Astrocyte of the cerebellum (primary cell): ENCODE measurements around the gene SUSD2.
A peak's percentile ranks its signal among the peaks of the same experiment; 100 is the strongest.
"Not testable (repeated sequence)": the region's sequence is repeated elsewhere in the genome, so short reads cannot be mapped to it uniquely, and the experiment has no call there.

ENCODE experiments used
- DNase-seq: peaks from one replicate; pipeline ENCODE4 v3.0.0-alpha.2; 2011; ENCODE audit warnings: low read depth
- H3K4me3 ChIP-seq: 2 replicates; pipeline ENCODE4 v1.5.1; 2011; ENCODE audit warnings: mild to moderate bottlenecking, low read depth, low read length, moderate library complexity
- in situ Hi-C: cut with HindIII; loops from 2 replicates; pipeline ENCODE4 v1.10.0; 2017; ENCODE audit warnings: low sequenced_read_pairs
- TF ChIP-seq, protein P1 (sequence below): IDR thresholded peaks from 2 replicates; pipeline ENCODE4 v1.5.1; 2012; ENCODE audit warnings: low read length, low read depth, moderate library complexity, mild to moderate bottlenecking; ENCODE audit errors: missing control alignments

Gene SUSD2

DNA sequence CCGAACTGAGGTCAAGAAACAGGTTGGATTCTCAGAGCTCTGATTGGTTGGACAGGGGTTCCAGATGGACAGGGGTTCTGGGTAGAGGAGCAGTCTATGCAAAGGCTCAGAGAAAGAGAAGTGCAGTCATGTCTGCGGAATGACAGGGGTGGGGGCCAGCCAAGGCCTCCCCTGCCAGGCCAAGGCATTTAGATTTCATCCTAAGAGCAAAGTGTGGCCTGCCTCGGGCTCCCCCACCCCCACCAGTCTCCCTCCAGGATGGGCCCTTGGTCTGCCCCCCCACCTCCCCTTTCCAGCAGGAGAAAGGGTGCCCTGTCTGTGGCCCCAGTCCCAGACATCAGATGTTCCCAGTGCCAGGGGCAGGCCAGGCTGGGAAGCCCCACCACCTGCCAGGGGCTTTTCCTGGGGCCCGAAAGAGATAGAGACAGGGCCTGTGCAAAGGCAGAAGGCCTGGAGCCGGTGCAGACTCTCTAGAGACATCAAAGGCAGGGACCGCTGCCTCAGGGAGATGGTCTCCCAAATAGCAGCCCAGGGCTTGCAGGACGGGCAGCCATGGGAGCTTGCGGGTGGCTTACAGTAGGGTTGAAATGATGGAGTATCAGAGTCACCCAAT is 9.4 kb downstream of the SUSD2 start:
- DNase-seq: no peak
- TF ChIP-seq, protein P1, sequence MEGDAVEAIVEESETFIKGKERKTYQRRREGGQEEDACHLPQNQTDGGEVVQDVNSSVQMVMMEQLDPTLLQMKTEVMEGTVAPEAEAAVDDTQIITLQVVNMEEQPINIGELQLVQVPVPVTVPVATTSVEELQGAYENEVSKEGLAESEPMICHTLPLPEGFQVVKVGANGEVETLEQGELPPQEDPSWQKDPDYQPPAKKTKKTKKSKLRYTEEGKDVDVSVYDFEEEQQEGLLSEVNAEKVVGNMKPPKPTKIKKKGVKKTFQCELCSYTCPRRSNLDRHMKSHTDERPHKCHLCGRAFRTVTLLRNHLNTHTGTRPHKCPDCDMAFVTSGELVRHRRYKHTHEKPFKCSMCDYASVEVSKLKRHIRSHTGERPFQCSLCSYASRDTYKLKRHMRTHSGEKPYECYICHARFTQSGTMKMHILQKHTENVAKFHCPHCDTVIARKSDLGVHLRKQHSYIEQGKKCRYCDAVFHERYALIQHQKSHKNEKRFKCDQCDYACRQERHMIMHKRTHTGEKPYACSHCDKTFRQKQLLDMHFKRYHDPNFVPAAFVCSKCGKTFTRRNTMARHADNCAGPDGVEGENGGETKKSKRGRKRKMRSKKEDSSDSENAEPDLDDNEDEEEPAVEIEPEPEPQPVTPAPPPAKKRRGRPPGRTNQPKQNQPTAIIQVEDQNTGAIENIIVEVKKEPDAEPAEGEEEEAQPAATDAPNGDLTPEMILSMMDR: no peak
- in situ Hi-C loops: no loop called here
- no peak overlapping the region for H3K4me3 ChIP-seq

DNA sequence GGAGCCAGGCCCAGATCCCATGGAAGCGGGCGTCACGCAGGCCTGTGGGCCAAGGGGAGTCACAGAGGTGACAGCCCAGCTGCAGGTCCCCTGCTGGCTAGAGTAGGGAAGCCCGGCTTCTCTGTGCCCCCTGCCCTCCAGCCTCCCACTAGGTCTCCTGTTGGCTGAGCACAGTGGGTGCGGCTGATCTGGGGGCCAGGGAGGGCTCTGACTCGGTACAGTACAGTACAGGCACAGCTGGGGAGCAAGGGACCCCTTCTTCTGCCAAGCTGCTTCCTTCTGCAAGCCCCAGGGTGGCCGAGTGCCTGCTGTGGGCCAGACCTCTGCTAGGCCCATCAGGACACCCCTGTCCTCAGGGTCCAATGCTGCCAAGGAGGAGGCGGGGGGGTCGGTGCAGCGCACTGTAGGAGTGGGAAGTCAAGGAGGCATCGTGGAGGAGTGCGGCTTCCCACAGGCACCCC is 10.1 kb downstream of the SUSD2 start:
- no peak for DNase-seq
- in situ Hi-C loops: no loop called here
- H3K4me3 ChIP-seq: no peak overlapping the region
- TF ChIP-seq, protein P1: peak; percentile 4

DNA sequence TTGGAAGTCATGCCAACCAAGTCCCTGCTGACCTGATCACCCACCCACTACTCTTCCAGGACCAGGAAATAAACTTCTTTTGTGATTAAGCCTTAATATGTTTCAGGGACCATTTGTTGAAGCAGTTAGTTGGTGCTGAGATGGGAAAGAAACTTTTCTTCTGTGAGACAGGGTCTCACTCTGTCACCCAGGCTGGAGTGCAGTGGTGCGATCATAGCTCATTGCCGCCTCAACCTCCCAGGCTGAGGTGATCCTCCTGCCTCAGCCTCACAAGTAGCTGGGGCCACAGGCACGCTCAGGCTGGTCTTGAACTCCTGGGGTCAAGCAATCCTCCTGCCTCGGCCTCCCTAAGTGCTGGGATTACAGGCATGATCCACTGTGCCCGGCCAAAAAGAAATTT is 10.6 kb downstream of the SUSD2 start:
- no peak for DNase-seq
- TF ChIP-seq, protein P1: no peak
- H3K4me3 ChIP-seq: no peak overlapping the region
- in situ Hi-C loops: no loop called here

DNA sequence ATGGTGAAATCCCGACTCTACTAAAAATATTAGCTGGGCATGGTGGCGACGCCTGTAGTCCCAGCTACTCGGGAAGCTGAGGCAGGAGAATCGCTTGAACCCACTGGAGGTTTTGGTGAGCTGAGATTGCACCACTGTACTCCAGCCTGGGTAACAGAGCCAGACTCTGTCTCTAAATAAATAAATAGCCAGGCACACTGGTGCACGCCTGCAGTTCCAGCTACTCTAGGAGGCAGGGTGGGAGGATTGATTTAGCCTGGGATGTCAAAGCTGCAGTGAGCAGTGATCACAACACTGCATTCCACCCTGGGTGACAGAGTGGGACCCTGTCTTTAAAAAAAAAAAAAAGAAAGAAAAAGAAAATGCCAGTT is 17.4 kb downstream of the SUSD2 start:
- in situ Hi-C loops: no loop called here
- H3K4me3 ChIP-seq: no peak overlapping the region
- no peak for DNase-seq
- TF ChIP-seq, protein P1: no peak

DNA sequence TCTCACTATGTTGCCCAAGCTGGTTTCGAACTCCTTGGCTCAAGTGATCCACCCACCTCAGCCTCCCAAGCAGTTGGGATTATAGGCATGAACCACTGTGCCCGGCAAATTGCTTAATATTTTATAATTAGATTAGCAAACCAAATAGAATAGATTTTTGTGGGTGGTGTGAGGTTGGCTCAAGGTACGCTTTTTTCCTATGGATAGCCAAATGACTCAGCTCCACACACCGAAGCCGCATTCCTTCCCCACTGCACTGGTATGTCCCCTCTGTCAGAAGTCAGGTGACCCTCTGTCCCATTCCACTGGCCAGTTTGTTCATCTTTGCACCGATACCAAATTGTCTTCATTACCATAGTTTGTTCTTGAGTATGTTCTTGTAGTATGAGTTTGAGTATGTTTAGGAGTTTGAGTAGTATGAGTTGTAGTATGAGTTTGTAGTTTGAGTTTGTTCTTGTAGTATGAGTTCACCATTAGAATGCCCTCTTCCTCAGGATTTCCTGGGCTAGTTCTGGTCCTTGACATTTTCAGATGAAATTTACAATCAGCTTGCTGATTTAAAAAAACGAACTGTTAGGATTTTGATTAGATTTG is 19.4 kb downstream of the SUSD2 start:
- DNase-seq: peak; percentile 84

DNA sequence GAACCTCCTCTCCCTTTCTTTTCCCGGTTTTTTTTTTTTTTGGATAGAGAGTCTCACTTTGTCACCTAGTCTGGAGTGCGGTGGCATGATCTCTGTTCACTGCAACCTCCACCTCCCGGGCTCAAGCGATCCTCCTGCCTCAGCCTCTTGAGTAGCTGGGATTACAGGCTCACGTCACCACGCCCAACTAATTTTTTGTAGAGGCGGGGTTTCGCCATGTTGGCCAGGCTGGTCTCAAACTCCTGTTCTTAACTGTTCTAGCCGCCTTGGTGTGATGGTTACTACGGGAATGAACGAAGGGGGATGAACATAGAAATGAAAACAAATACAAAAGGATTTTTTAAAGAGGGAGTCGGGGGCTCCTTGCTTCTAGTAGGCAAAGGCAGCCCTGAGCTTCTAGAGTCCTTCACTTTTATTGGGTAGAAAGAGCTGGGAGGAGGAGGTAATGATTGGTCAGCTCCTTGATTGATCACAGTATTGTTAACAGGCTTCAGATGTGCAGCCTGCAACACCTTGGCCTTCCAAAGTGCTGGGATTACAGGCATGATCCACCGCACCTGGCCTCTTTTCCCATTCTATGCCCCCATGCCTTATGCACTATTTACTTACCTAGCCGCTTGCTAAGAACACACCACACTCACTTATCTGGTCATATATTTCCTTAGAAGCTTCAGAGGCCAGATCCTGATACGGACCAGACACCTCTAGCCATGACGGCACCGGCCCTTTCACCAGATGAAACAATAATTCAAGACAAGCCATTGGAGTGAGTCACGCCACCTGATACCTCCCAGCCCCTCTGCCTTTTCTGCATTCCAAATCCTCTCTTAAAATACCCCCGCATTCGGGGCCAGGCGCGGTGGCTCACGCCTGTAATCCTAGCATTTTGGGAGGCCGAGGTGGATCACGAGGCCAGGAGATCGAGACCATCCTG is 20.7 kb downstream of the SUSD2 start:
- TF ChIP-seq, protein P1: no peak
- in situ Hi-C loops: loop anchor here (10.0 kb wide), 1 partner anchor 57 kb away; no protein-coding TSS in a partner anchor
- no peak for DNase-seq
- no peak overlapping the region for H3K4me3 ChIP-seq

More for the DNA sequence above, 19.4 kb downstream of the SUSD2 start:
- in situ Hi-C loops: loop anchor here (10.0 kb wide), 1 partner anchor 56 kb away; no protein-coding TSS in a partner anchor
- TF ChIP-seq, protein P1: no peak
- no peak overlapping the region for H3K4me3 ChIP-seq

DNA sequence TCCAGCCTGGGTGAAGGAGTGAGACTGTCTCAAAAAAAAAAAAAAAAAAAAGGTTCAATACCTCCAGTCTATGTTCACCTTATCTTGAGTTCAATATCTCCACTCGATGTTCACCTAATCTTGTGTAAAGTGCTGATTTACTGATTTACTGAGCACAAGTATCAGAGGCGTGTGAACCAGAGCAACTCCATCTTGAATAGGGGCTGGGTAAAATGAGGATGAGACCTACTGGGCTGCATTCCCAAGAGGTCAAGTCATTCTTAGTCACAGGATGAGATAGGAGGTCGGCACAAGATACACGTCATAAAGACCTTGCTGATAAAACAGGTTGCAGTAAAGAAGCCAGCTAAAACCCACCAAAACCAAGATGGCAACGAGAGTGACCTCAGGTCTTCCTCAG is 22.6 kb downstream of the SUSD2 start:
- in situ Hi-C loops: loop anchor here (10.0 kb wide), 1 partner anchor 59 kb away; no protein-coding TSS in a partner anchor
- H3K4me3 ChIP-seq, DNase-seq: not testable (repeated sequence)
